Measurements from ENCODE around the gene FGR. TPM values are rescaled to one million over a fixed set of nuclear protein-coding genes. Genes with fewer than 3 reads are reported as not detected.

Gene FGR
- total and polyA plus RNA-seq, 2 donors (not counting 1 experiment from before 2014, with no cell fraction given): 57.0 to 295 TPM

DNA sequence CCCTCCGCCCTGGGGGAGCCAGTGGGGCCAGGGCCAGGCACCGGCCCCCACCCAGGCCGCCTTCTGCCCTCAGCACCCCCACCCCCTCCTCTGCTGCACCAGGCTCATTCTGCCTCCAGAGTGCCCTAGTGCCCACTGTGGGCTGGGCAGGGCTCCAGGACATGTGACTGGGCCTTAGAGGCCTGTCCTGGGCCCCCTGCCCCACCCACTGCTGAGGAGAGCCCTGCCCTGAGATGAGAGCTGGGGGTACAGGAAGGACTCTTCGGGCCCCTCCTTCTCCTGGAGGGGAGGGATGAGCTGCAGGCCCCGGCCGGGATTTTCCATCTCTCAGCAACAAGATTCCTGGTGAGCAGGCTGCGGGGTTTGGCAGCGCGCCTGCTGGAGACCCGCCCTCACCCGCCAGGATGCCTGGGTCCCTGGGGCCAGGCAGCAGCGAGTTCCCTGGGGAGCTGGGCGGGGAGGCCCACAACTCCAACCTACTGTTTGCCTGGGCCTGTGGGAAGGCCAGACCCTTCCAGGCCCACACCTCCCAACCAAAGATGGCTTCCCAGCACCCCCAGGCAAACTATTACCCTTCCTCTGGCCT, 45.1 kb downstream of the FGR start:
- no peak overlapping the region for H3K27ac Mint-ChIP-seq
- no peaks in the 10 kb centered on the region for H3K27me3 Mint-ChIP-seq
- no peak overlapping the region for H3K27ac ChIP-seq (ENCODE audit: low read length in 2 of 2)
- peaks cover 6% of the 10 kb centered on the region for H3K4me1 Mint-ChIP-seq
- peaks cover 0 to 18% of the 10 kb centered on the region in 2 experiments for H3K36me3 ChIP-seq (replicated peaks in 1 of 2; ENCODE audit: control extremely low read depth in 1 of 2, control insufficient read depth in 1 of 2, extremely low read depth in 1 of 2, insufficient read depth in 2 of 2, low read length in 1 of 2)
- intact Hi-C loops (cut with micrococcal nuclease): no loop called here
- no peaks in the 10 kb centered on the region for H3K9me3 ChIP-seq (ENCODE audit: control extremely low read depth in 1 of 3, control insufficient read depth in 2 of 3, insufficient read depth in 1 of 3, low read length in 2 of 3)
- H3K9ac ChIP-seq (ENCODE audit: low read length): no peak overlapping the region
- no peak overlapping the region for H2AFZ ChIP-seq (ENCODE audit: insufficient read depth, low read depth, low read length, poor library complexity, severe bottlenecking)
- no peak overlapping the region for H3K4me2 ChIP-seq (replicated peaks; ENCODE audit: low read depth, low read length, poor library complexity, severe bottlenecking)
- no peak overlapping the region for H3K4me3 Mint-ChIP-seq
- no peak overlapping the region for H3K4me3 ChIP-seq (ENCODE audit: control extremely low read depth in 1 of 5, extremely low read depth in 1 of 5, insufficient read depth in 1 of 5, low read depth in 2 of 5, low read length in 4 of 5)
- no peak for DNase-seq
- TF ChIP-seq EZH2 (IDR thresholded peaks at IDR 0.05; ENCODE audit: borderline replicate concordance, insufficient read depth, low read depth, low read length, poor library complexity, severe bottlenecking) (no peak), CTCF (IDR thresholded peaks at IDR 0.05) (no peak)
- WGBS (ENCODE audit: insufficient coverage): 63% methylated on average over 10 of the region's 13 CpGs
- no peak for ATAC-seq (ENCODE audit: low read depth)
- ChIA-PET POLR2A (no interaction called here), CTCF (interaction anchor here (1.3 to 2.1 kb wide), 3 partner anchors 11 to 35 kb away, joined by 3 to 6 read pairs (median 4); no protein-coding TSS in a partner anchor)
- peaks cover 3 to 16% of the 10 kb centered on the region in 2 donors for H3K4me1 ChIP-seq (ENCODE audit: control insufficient read depth in 2 of 2, insufficient read depth in 2 of 2, low read length in 2 of 2)
- H4K20me1 ChIP-seq (ENCODE audit: control insufficient read depth, insufficient read depth, low read length, poor library complexity, severe bottlenecking): peaks cover 41% of the 10 kb centered on the region
- no peaks in the 10 kb centered on the region for H3K9me3 Mint-ChIP-seq (ENCODE audit: insufficient read depth)
- peaks cover 97% of the 10 kb centered on the region for H3K79me2 ChIP-seq (ENCODE audit: control insufficient read depth, insufficient read depth, low read length)
- H3K27me3 ChIP-seq (replicated peaks in 1 of 4; ENCODE audit: control extremely low read depth in 1 of 4, control insufficient read depth in 3 of 4, insufficient read depth in 4 of 4, low read length in 3 of 4): no peaks in the 10 kb centered on the region

DNA sequence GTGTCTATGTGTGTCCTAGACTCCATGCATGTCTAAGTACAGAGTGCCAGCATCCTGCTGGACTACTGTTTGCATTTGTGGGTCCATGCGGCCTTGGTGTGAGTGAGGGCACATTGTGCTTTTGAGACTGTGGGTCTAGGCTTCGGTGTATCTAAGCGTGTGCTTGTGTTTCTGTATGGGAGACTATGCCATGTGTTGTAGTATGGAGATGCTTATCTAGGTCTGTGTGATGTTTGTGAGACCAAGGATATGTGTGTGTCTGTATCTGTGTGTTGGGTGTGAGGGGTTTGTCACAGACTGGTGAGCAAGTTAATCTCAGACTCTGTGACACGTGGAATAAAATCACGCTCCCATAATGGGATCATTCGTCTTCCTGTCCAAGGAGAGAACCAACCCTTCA, 45.5 kb downstream of the FGR start:
- ChIA-PET POLR2A (no interaction called here), CTCF (no interaction called here)
- Histone ChIP-seq H3K27me3 (replicated peaks in 1 of 4; ENCODE audit: control extremely low read depth in 1 of 4, control insufficient read depth in 3 of 4, insufficient read depth in 4 of 4, low read length in 3 of 4) (no peaks in the 10 kb centered on the region), H3K36me3 (replicated peaks in 1 of 2; ENCODE audit: control extremely low read depth in 1 of 2, control insufficient read depth in 1 of 2, extremely low read depth in 1 of 2, insufficient read depth in 2 of 2, low read length in 1 of 2) (peaks cover 0 to 18% of the 10 kb centered on the region in 2 experiments), H4K20me1 (ENCODE audit: control insufficient read depth, insufficient read depth, low read length, poor library complexity, severe bottlenecking) (peaks cover 39% of the 10 kb centered on the region), H3K4me3 (ENCODE audit: control extremely low read depth in 1 of 5, extremely low read depth in 1 of 5, insufficient read depth in 1 of 5, low read depth in 2 of 5, low read length in 4 of 5) (no peak overlapping the region), H3K9ac (ENCODE audit: low read length) (no peak overlapping the region), H3K27ac (ENCODE audit: low read length in 2 of 2) (no peak overlapping the region), H3K79me2 (ENCODE audit: control insufficient read depth, insufficient read depth, low read length) (peaks cover 92% of the 10 kb centered on the region), H3K4me2 (replicated peaks; ENCODE audit: low read depth, low read length, poor library complexity, severe bottlenecking) (no peak overlapping the region), H3K9me3 (ENCODE audit: control extremely low read depth in 1 of 3, control insufficient read depth in 2 of 3, insufficient read depth in 1 of 3, low read length in 2 of 3) (no peaks in the 10 kb centered on the region), H3K4me1 (ENCODE audit: control insufficient read depth in 2 of 2, insufficient read depth in 2 of 2, low read length in 2 of 2) (peaks cover 3 to 12% of the 10 kb centered on the region in 2 donors), H2AFZ (ENCODE audit: insufficient read depth, low read depth, low read length, poor library complexity, severe bottlenecking) (no peak overlapping the region)
- peaks cover 6% of the 10 kb centered on the region for H3K4me1 Mint-ChIP-seq
- H3K4me3 Mint-ChIP-seq: no peak overlapping the region
- DNase-seq (no peak), ATAC-seq (ENCODE audit: low read depth) (no peak)
- no peak for TF ChIP-seq EZH2 (IDR thresholded peaks at IDR 0.05; ENCODE audit: borderline replicate concordance, insufficient read depth, low read depth, low read length, poor library complexity, severe bottlenecking)
- no peak for TF ChIP-seq CTCF (IDR thresholded peaks at IDR 0.05)
- no peaks in the 10 kb centered on the region for H3K27me3 Mint-ChIP-seq
- intact Hi-C loops (cut with micrococcal nuclease): no loop called here
- H3K9me3 Mint-ChIP-seq (ENCODE audit: insufficient read depth): no peaks in the 10 kb centered on the region
- 87% methylated on average over 5 of the region's 6 CpGs for WGBS (ENCODE audit: insufficient coverage)
- H3K27ac Mint-ChIP-seq: no peak overlapping the region
